Endodermal cell (in vitro differentiated cells): ENCODE data around the gene MAML1. TPM values are rescaled to one million over a fixed set of nuclear protein-coding genes. Genes with fewer than 3 reads are reported as not detected.

Source experiments
- DNase-seq: peaks from one replicate; pipeline ENCODE4 v3.0.0-alpha.2; 2017
- H3K27ac ChIP-seq: 2 replicates; pipeline ENCODE4 v1.5.1; 2013; ENCODE audit warnings: mild to moderate bottlenecking, low read depth, low read length, moderate library complexity
- H3K27me3 ChIP-seq: 2 replicates; pipeline ENCODE4 v1.6.1; 2013; ENCODE audit warnings: mild to moderate bottlenecking, low read length, moderate library complexity; ENCODE audit not compliant: insufficient read depth, control insufficient read depth, poor library complexity, severe bottlenecking
- H3K36me3 ChIP-seq: 2 replicates; pipeline ENCODE4 v1.7.0; 2013; ENCODE audit warnings: mild to moderate bottlenecking, low read length, moderate library complexity; ENCODE audit not compliant: control insufficient read depth, insufficient read depth
- H3K4me1 ChIP-seq: one replicate; pipeline ENCODE4 v1.7.0; 2013; ENCODE audit warnings: low read length; ENCODE audit not compliant: control insufficient read depth, insufficient read depth
- H3K4me3 ChIP-seq: 2 replicates; pipeline ENCODE4 v1.5.1; 2013; ENCODE audit warnings: mild to moderate bottlenecking, low read length, moderate library complexity
- H3K9ac ChIP-seq: 2 replicates; pipeline ENCODE4 v1.6.1; 2013; ENCODE audit warnings: mild to moderate bottlenecking, low read length, moderate library complexity; ENCODE audit not compliant: poor library complexity, severe bottlenecking; ENCODE audit errors: extremely low read depth
- H3K9me3 ChIP-seq: 2 replicates; pipeline ENCODE4 v1.6.1; 2013; ENCODE audit warnings: mild to moderate bottlenecking, low read length, moderate library complexity; ENCODE audit not compliant: control insufficient read depth
- H3K27ac Mint-ChIP-seq: 2 replicates; pipeline ENCODE4 v1.8.0; 2020; ENCODE audit warnings: mixed read lengths
- H3K27me3 Mint-ChIP-seq: 2 replicates; pipeline ENCODE4 v1.8.0; 2021; ENCODE audit warnings: mild to moderate bottlenecking, mixed read lengths; ENCODE audit not compliant: insufficient read depth
- H3K36me3 Mint-ChIP-seq: 2 replicates; pipeline ENCODE4 v1.8.0; 2020; ENCODE audit warnings: low read depth, mixed read lengths
- H3K4me1 Mint-ChIP-seq: 2 replicates; pipeline ENCODE4 v1.8.0; 2020; ENCODE audit warnings: mixed read lengths
- H3K4me3 Mint-ChIP-seq: 2 replicates; pipeline ENCODE4 v1.8.0; 2020; ENCODE audit warnings: mild to moderate bottlenecking, moderate library complexity, mixed read lengths
- H3K9me3 Mint-ChIP-seq: 2 replicates; pipeline ENCODE4 v1.8.0; 2020; ENCODE audit warnings: mild to moderate bottlenecking, mixed read lengths
- WGBS, 2 experiments: methylation state at CpG; one replicate each; pipeline versions ENCODE4 v1.1.5 to v1.1.7; 2013; ENCODE audit warnings: missing lambda C conversion rate in 2 of 2, mixed read lengths in 1 of 2; ENCODE audit not compliant: insufficient coverage in 1 of 2, insufficient read length in 1 of 2; 5-methylcytosine and 5-hydroxymethylcytosine counted together
- total RNA-seq, 2 donors: library from RNA; stranded (reverse); fragmentation: NEBNext Ultra II Directional in 1 of 2; extraction: Animal tissue kit (Norgen Biotek cat#: 25700) in 1 of 2; gene quantifications; 2 replicates in 1 of 2; 3 replicates in 1 of 2; pipeline ENCODE4 v1.2.1, GENCODE V29; 2021
- TF ChIP-seq, protein P1 (sequence below): fragments of 200-600 bp; sonication (generic); conservative IDR thresholded peaks from 2 replicates; pipeline ENCODE4 v1.5.0; 2021; ENCODE audit warnings: antibody characterized with exemption, mild to moderate bottlenecking

Gene MAML1
- total RNA-seq, 2 donors from 2014 or later = 38.9 to 41.4 TPM

- TF ChIP-seq, protein P1, sequence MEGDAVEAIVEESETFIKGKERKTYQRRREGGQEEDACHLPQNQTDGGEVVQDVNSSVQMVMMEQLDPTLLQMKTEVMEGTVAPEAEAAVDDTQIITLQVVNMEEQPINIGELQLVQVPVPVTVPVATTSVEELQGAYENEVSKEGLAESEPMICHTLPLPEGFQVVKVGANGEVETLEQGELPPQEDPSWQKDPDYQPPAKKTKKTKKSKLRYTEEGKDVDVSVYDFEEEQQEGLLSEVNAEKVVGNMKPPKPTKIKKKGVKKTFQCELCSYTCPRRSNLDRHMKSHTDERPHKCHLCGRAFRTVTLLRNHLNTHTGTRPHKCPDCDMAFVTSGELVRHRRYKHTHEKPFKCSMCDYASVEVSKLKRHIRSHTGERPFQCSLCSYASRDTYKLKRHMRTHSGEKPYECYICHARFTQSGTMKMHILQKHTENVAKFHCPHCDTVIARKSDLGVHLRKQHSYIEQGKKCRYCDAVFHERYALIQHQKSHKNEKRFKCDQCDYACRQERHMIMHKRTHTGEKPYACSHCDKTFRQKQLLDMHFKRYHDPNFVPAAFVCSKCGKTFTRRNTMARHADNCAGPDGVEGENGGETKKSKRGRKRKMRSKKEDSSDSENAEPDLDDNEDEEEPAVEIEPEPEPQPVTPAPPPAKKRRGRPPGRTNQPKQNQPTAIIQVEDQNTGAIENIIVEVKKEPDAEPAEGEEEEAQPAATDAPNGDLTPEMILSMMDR = no peak
- no peak overlapping the region for H3K4me3 Mint-ChIP-seq
- 100% methylated on average over 2 to 5 of the region's 6 CpGs for WGBS, 2 experiments
- Histone ChIP-seq H3K9me3 (no peaks in the 10 kb centered on the region), H3K27me3 (no peaks in the 10 kb centered on the region), H3K4me3 (no peak overlapping the region), H3K27ac (no peak overlapping the region), H3K9ac (no peak overlapping the region), H3K4me1 (no peaks in the 10 kb centered on the region), H3K36me3 (peaks cover 74% of the 10 kb centered on the region)
- H3K4me1 Mint-ChIP-seq = peaks cover 11% of the 10 kb centered on the region
- no peak overlapping the region for H3K27ac Mint-ChIP-seq
- no peaks in the 10 kb centered on the region for H3K9me3 Mint-ChIP-seq
- no peaks in the 10 kb centered on the region for H3K27me3 Mint-ChIP-seq
- H3K36me3 Mint-ChIP-seq = peaks cover 74% of the 10 kb centered on the region
- no peak for DNase-seq
Measured at GRCh38 chr5:179772351-179772750, 39.7 kb downstream of the MAML1 start.

DNA sequence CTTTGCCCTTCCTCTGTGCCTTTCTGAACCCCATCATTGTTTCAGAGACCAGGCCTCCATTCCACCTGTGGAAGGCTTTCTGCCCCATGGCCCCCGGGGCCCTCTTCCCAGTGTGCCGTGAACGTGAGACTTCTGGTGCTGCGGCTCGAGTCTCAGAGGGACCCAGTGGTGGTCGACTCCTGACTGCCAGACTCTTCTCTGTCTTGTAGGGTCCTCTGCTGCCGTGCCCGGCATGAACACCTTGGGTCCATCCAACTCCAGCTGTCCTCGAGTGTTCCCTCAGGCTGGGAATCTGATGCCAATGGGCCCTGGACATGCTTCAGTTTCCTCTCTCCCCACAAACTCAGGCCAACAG, 41.0 kb downstream of the MAML1 start:
- TF ChIP-seq, protein P1 = no peak
- Mint-ChIP-seq H3K9me3 (no peaks in the 10 kb centered on the region), H3K4me1 (peaks cover under 1% of the 10 kb centered on the region), H3K27me3 (no peaks in the 10 kb centered on the region), H3K4me3 (no peak overlapping the region), H3K27ac (no peak overlapping the region), H3K36me3 (peaks cover 80% of the 10 kb centered on the region)
- peaks cover 69% of the 10 kb centered on the region for H3K36me3 ChIP-seq
- H3K27ac ChIP-seq = no peak overlapping the region
- DNase-seq = no peak
- WGBS, 2 experiments = 93 to 98% methylated on average over 4 to 9 of the region's 9 CpGs
- no peaks in the 10 kb centered on the region for H3K9me3 ChIP-seq
- no peak overlapping the region for H3K9ac ChIP-seq
- H3K27me3 ChIP-seq = no peaks in the 10 kb centered on the region
- no peak overlapping the region for H3K4me3 ChIP-seq
- H3K4me1 ChIP-seq = no peaks in the 10 kb centered on the region

- no peak for DNase-seq
- Histone ChIP-seq H3K36me3 (peaks cover 66% of the 10 kb centered on the region), H3K9me3 (no peaks in the 10 kb centered on the region), H3K9ac (no peak overlapping the region), H3K27me3 (no peaks in the 10 kb centered on the region), H3K27ac (no peak overlapping the region), H3K4me1 (no peaks in the 10 kb centered on the region), H3K4me3 (no peak overlapping the region)
- Mint-ChIP-seq H3K27me3 (no peaks in the 10 kb centered on the region), H3K36me3 (peaks cover 78% of the 10 kb centered on the region), H3K4me1 (no peaks in the 10 kb centered on the region), H3K4me3 (no peak overlapping the region), H3K27ac (no peak overlapping the region), H3K9me3 (no peaks in the 10 kb centered on the region)
- TF ChIP-seq, protein P1 = no peak
- WGBS, 2 experiments = 95 to 100% methylated on average over 3 to 12 of the region's 12 CpGs
Measured at GRCh38 chr5:179774442-179774841, 41.8 kb downstream of the MAML1 start.
